Ovary (tissue), 3 donors: ENCODE measurements around the gene KCNQ4.

ENCODE experiments used
- CTCF ChIP-seq, 3 donors: fragments of 450-650 bp in 2 of 3; fragments of 200-600 bp in 1 of 3; IDR thresholded peaks; one replicate each; pipeline versions ENCODE4 v1.5.1 to v1.8.0; 2016 to 2022; ENCODE audit warnings: antibody characterized with exemption in 3 of 3, mild to moderate bottlenecking in 1 of 3
- EP300 ChIP-seq: sonication (generic); formaldehyde crosslinking; IDR thresholded peaks from one replicate; pipeline ENCODE4 v1.6.1; 2017; ENCODE audit warnings: antibody characterized with exemption
- POLR2A ChIP-seq: fragments of 450-650 bp; IDR thresholded peaks from one replicate; pipeline ENCODE4 v1.6.1; 2017; ENCODE audit warnings: antibody characterized with exemption, mild to moderate bottlenecking, moderate library complexity
- donor health status: DM: no; HTN: no; CAD: no.

- TF ChIP-seq CTCF (IDR thresholded peaks at IDR 0.05): no peak
- no peak for TF ChIP-seq EP300
- TF ChIP-seq POLR2A: no peak
Observed at GRCh38 chr1:40860706-40861223, 77.2 kb downstream of the KCNQ4 start.
